Endometrial microvascular endothelial cells (primary cell): ENCODE measurements around the gene RAPGEF1. TPM values are rescaled to one million over a fixed set of nuclear protein-coding genes. Genes with fewer than 3 reads are reported as not detected.

Experiments used
- in situ Hi-C: cut with HindIII; loops from 2 replicates; pipeline ENCODE4 v1.10.0; 2017; ENCODE audit warnings: low sequenced_read_pairs, low pct_unique_long_range_greater_than_20kb; ENCODE audit errors: inconsistent ontology term
- total RNA-seq: library from RNA; depleted of rRNA; stranded (reverse); fragments of >200 nt; gene quantifications from one replicate; pipeline ENCODE4 v1.2.3, GENCODE V29; 2015; ENCODE audit errors: inconsistent ontology term

RAPGEF1 gene
- total RNA-seq, 1 donor from 2014 or later: 54.6 TPM

DNA sequence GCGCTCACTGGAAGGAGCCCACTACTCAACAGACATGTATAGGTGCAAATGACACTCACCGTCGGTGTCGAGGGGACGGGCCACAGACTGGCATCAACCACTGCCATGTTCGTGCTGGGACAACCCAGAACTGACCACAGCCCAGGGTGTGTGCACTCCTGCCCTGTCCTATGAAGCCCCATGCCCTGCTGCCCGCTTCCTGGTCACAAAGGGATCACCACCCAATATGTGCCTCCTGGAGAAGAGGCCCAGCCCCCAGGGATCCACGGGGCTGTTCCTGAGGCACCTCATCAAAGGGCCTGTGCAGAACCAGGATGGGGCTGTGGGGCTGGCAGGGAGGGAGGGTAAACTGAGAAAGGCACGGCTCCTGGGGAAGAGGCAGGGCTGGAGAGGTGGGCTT is 151.5 kb downstream of the RAPGEF1 start:
- in situ Hi-C loops: no loop called here

DNA sequence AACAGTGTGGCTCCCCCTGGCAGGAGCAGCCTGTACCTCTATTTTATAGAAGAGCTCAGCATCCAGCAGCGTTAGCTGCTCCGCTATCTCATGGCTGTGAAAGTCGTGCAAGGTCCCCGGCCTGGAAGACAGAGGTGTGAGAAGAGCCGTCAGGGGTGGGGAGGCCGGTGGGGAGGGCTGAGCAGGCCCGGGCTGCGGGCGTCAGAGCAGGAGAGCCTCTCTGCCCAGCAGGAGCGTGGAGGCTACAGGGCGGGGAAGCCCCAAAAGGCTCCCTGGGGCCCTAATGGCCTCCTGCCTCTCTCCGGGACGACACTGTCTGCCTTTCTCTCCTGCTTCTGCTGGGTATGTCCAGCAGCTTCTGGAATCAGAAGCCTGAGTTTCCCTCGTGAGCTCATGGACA is 152.0 kb downstream of the RAPGEF1 start:
- in situ Hi-C loops: no loop called here

DNA sequence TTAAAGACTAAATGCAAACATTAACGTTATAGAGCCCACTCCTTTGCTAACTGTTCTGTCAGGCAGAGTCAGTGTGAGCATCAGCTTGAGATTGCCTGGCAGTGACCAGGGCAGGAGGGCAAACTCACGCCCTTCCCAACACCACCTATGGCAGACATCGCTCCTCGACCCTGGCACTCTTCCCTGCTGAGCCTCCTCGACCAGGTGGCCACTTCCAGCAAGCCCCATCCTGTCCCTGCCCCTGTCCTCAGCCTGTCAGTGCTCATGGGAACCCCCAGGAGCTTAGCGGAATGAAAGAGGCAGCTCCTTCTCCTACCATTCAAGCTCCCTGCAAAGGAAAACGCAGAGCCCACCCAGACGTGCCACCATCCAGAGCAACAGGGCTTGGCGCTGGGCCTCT is 152.5 kb downstream of the RAPGEF1 start:
- in situ Hi-C loops: no loop called here

DNA sequence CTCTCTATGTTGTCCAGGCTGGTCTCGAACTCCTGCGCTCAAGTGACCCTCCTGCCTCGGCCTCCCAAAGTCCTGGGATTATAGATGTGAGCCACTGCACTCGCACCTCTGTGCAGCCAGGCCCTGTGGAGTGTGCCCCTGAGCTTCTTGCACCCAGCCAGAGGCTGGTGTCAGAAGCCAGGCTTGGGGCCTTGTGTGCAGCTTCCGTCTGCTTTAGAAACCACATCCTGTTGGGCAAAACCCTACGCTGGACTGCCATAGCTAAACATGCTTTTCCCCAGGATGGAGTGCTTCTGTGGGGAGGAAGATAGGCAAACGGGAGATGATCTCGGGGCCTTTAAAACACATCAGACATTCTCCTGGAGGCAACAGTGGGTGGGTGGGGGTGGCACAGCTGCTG is 154.5 kb downstream of the RAPGEF1 start:
- in situ Hi-C loops: no loop called here

DNA sequence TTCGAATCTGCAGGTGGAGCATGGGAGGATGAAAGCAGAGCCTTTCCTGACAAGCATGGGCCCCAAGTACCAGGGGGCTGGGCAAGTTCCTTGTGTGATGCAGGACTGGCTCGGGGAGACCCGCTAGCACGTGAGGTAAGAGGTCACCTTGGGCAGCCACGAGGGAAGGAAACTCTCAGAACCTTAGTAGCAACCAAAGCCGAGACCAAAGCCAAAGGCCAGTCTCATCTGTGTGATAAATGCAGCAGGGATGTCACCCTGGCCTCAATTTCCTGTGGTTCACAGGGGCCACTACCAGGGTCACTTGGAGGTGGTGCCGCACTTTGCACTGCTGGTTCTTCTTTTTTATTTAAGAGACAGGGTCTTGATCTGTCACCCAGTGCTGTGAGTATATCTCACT is 155.0 kb downstream of the RAPGEF1 start:
- in situ Hi-C loops: no loop called here

GRCh38 chr9:131583836-131584555 is 155.9 kb downstream of the RAPGEF1 start:
- in situ Hi-C loops: no loop called here

GRCh38 chr9:131583337-131583645 is 156.6 kb downstream of the RAPGEF1 start:
- in situ Hi-C loops: no loop called here

GRCh38 chr9:131582466-131583336 is 157.2 kb downstream of the RAPGEF1 start:
- in situ Hi-C loops: no loop called here

DNA sequence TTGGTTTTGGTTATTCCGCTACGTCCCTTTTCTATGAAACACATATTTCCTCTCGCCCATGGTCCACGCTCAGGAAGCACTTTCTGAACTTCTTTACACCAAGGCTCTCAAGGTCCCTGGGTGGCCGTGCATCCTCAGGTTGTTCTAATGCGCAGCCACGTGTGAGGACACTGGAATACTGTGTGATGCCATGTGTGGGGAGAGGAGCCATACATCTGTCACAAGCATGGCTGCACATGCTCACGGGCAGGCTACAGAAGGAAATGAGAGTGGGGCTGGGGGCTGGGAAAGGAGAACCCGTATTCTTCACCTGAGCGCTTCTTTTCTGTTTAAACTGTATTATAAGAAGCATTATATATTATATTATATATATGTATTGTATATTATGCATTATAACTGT is 157.8 kb downstream of the RAPGEF1 start:
- in situ Hi-C loops: no loop called here

DNA sequence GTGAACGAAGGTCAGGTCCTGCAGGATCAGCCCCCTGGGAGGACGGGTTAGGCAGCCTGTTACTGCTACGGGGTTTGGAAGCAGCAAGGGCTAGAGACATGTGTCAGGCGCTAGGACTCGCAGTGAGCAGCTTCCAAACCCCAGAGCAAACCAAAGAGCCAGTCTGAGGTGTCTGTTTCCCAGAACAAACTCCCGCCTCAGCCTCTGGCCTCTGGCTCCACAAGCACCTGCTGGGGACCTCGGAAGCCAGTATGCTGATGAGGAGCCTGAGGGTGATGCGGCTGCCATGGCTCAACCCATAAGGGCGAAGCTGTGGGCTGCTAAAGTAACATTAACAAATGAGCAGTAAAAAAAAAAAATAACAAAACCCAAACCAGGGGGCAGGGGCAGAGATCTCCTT is 159.5 kb downstream of the RAPGEF1 start:
- in situ Hi-C loops: no loop called here

DNA sequence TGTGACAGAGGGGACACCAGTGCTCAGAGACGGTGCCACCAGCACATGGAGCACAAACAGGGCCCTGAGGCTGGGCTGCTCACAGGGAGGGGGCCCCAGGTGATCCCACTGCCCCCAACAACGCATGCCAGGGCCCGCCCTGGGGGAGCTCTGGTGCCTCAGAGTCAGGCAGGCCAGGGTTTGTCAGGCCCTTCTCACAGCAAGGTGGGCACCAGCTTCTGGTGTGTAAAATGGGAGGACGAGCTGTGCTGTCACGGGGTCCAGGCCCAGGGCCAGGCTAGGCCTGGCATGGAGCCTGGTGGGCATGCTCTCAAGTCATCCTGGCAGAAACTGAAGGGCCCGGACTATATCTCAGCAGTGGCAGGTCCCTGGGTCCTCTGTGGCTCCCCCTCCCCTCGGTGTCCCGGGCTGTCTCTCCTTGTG is 160.1 kb downstream of the RAPGEF1 start:
- in situ Hi-C loops: no loop called here

- in situ Hi-C loops: no loop called here
Observed at GRCh38 chr9:131578731-131579504, 161.0 kb downstream of the RAPGEF1 start.

DNA sequence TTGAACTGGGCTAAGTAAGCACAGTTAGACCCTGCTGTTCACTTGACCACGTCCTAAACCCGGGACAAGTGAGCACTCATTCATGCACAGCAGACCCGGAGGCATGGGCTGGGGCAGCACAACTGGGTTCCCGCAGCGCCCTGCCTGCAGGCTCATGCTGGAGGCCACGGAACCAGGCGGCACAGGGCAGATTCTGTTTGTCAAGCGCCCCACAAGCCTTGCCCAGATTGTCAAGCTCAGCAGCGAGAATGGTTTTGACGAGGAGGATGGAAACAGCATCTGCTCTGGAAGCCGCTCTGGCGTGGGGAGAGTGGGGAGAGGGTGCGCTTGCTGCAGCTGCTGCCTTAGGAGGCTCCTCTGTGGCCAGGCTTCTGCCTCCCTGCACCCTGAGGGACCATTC is 161.9 kb downstream of the RAPGEF1 start:
- in situ Hi-C loops: no loop called here

GRCh38 chr9:131577005-131578000 is 162.6 kb downstream of the RAPGEF1 start:
- in situ Hi-C loops: no loop called here

GRCh38 chr9:131575946-131576853 is 163.7 kb downstream of the RAPGEF1 start:
- in situ Hi-C loops: no loop called here

DNA sequence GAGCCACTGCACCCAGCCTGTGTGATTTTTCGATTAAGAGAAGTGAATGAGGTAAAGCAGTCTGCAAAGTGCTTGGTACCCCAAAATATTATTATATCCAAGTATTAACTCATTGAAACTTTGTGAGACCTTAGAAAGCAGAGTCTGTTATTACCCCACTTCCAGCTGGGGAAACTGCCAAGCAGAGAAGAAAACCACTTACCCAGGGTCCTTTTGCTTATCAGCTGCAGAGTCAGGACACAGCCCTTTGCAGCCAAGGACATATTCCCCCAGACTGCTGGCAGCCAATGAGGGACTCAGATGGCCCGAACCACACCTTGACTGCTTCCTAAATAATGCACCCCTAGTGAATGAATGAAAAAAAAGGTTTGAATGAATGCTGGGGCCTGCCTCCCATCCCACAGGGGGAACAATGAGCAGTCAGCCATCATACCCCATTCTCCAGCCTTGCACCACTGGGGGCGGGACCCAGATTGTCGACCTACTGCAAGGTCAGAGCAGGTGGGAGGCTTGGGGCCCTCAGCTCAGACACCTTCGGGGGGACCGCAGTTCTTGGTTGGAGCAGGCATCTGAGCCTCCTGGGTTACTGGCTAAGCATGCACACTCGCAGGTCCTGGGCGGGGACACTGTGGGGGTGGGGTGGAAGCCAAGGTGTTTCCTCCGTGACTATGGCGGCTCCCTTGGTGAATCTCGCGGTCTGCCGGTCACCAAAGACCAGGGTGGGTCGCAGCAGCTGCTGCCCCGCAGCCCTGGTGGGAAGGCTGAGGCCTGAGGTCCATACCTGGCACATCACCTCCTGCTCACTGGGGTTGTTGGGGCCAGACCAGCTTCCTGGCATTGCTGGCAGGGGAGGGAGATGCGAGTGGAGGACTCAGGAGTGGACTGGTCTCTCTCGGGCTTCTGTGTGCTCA is 164.9 kb downstream of the RAPGEF1 start:
- in situ Hi-C loops: no loop called here

DNA sequence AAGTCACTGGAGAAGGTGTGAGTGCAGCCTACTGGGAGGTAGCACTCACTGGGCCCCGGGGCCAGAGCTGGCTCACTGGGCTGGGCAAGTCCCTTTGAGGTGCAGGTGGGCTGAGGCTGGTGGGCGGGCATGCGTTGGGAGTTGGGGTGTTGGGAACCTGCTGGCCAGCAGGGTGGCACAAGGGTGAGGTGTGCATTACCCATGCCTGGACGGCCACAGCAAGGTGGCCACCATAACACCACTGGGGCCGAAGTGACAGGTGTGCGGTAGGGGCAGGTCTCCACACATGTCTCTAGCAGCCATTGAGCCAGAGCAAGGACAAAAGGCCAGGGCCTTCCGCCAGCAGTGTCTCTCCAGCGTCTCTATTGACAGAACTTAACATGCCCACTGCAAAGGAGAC is 172.0 kb downstream of the RAPGEF1 start:
- in situ Hi-C loops: no loop called here
